ENCODE data around the gene KCNAB1. TPM values are rescaled to one million over a fixed set of nuclear protein-coding genes. Genes with fewer than 3 reads are reported as not detected.
"Not testable (repeated sequence)": the region's sequence is repeated elsewhere in the genome, so short reads cannot be mapped to it uniquely, and the experiment has no call there.

KCNAB1 gene
- total RNA-seq, 1 donor from 2014 or later, result 2.4 TPM

DNA sequence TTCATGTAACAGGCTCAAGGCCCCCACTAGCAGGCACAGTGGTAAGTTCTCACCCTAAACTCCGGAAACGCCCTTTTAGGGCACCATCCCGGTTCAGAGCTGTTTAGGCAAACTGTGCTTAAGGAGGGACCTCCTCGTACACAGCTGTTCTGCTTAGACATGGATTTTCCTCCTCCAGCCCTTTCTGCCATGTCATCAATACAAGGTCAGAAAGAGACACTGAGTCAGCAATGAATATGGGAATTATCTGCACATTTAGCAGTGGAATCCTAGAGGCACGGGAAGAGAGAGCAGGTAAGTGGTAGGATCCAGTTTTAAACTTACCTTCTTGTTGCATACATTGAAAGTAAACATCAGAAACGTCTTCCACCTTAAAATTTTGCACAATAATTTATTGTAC lies 107.3 kb downstream of the KCNAB1 start:
- Histone ChIP-seq H3K27me3 (ENCODE audit: low read depth) (no peaks in the 10 kb centered on the region), H3K36me3 (no peaks in the 10 kb centered on the region), H3K4me1 (no peaks in the 10 kb centered on the region), H3K4me3 (no peak overlapping the region), H3K27ac (replicated peaks) (no peak overlapping the region), H3K9me3 (replicated peaks) (no peaks in the 10 kb centered on the region)
- DNase-seq, result no peak
- TF ChIP-seq, protein P1, sequence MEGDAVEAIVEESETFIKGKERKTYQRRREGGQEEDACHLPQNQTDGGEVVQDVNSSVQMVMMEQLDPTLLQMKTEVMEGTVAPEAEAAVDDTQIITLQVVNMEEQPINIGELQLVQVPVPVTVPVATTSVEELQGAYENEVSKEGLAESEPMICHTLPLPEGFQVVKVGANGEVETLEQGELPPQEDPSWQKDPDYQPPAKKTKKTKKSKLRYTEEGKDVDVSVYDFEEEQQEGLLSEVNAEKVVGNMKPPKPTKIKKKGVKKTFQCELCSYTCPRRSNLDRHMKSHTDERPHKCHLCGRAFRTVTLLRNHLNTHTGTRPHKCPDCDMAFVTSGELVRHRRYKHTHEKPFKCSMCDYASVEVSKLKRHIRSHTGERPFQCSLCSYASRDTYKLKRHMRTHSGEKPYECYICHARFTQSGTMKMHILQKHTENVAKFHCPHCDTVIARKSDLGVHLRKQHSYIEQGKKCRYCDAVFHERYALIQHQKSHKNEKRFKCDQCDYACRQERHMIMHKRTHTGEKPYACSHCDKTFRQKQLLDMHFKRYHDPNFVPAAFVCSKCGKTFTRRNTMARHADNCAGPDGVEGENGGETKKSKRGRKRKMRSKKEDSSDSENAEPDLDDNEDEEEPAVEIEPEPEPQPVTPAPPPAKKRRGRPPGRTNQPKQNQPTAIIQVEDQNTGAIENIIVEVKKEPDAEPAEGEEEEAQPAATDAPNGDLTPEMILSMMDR (IDR thresholded peaks at IDR 0.05; ENCODE audit: borderline replicate concordance), result no peak
- intact Hi-C loops (cut with micrococcal nuclease), result no loop called here

DNA sequence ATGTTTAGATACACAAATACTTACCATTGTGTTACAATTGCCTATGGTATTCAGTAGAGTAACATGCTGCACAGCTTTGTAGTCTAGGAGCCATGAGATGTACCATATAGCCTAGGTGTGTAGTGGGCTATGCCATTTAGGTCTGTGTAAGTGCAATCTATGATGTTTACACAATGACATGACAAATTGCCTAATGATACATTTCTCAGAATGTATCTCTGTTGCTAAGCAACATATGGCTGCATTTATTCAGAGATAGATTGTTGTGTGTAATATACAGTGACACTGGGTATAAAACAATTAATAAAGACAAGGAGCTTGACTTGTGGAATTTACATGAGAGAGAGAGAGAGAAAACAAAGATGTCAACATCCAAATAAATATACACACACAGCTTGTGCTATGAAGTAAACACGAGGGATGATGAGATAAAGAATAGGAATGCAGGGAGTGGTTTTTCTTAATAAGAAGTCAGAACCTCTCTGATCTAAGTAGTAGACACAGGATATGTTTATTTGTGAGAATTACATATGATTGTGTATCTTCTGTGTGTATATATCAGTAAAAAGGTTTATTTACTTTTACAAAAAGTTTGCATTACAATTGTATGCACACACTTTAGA lies 110.0 kb downstream of the KCNAB1 start:
- H3K27ac ChIP-seq (replicated peaks), result no peak overlapping the region
- DNase-seq, result no peak
- TF ChIP-seq, protein P1 (IDR thresholded peaks at IDR 0.05; ENCODE audit: borderline replicate concordance), result no peak
- H3K27me3 ChIP-seq (ENCODE audit: low read depth), result no peaks in the 10 kb centered on the region
- H3K9me3 ChIP-seq (replicated peaks), result no peaks in the 10 kb centered on the region
- H3K36me3 ChIP-seq, result no peaks in the 10 kb centered on the region
- no peaks in the 10 kb centered on the region for H3K4me1 ChIP-seq
- H3K4me3 ChIP-seq, result no peak overlapping the region
- intact Hi-C loops (cut with micrococcal nuclease), result no loop called here

DNA sequence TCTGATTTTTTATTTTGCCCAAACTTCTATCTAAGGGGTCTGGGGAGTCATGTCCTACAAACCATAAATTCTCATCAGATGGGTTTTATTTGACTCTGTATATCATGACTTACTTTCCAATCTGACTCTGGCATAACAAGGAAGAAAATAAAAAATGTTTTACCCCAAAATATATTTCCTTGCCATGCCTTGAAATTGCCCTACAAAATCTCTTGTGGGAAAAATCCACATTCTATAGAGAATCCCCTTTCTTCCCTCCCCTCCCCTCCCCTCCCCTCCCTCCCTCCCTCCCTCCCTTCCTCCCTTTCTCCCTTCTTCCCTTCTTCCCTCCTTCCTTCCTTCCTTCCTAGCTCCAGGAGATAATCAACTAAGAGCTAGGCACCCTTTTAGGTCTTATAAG lies 110.8 kb downstream of the KCNAB1 start:
- DNase-seq; H3K4me1 ChIP-seq; intact Hi-C loops (cut with micrococcal nuclease); H3K27me3 ChIP-seq (ENCODE audit: low read depth); H3K4me3 ChIP-seq; H3K9me3 ChIP-seq (replicated peaks); H3K27ac ChIP-seq (replicated peaks); H3K36me3 ChIP-seq: not testable (repeated sequence)

DNA sequence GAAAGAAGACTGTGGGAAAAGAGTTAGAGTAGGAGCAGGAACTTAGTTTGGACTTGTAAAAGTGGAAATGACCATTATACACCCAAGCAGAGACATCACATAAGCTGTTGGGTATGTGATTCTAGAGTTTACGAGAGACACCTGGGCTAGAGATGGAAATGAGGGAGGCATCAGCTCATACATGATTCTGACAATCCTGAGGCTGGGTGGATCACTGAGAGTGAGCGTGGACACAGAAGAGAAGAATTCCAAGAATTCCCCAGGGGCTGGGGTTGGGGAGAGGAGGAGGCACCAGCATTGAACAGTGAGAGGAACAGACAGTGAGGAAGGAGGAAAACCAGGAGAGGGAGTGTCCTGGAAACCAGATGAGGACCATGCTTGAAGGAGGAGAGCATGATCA lies 113.5 kb downstream of the KCNAB1 start:
- no peak for DNase-seq
- H3K4me1 ChIP-seq, result no peaks in the 10 kb centered on the region
- intact Hi-C loops (cut with micrococcal nuclease), result no loop called here
- no peaks in the 10 kb centered on the region for H3K27me3 ChIP-seq (ENCODE audit: low read depth)
- H3K36me3 ChIP-seq, result no peaks in the 10 kb centered on the region
- H3K27ac ChIP-seq (replicated peaks), result no peak overlapping the region
- TF ChIP-seq, protein P1 (IDR thresholded peaks at IDR 0.05; ENCODE audit: borderline replicate concordance), result no peak
- no peak overlapping the region for H3K4me3 ChIP-seq
- no peaks in the 10 kb centered on the region for H3K9me3 ChIP-seq (replicated peaks)

DNA sequence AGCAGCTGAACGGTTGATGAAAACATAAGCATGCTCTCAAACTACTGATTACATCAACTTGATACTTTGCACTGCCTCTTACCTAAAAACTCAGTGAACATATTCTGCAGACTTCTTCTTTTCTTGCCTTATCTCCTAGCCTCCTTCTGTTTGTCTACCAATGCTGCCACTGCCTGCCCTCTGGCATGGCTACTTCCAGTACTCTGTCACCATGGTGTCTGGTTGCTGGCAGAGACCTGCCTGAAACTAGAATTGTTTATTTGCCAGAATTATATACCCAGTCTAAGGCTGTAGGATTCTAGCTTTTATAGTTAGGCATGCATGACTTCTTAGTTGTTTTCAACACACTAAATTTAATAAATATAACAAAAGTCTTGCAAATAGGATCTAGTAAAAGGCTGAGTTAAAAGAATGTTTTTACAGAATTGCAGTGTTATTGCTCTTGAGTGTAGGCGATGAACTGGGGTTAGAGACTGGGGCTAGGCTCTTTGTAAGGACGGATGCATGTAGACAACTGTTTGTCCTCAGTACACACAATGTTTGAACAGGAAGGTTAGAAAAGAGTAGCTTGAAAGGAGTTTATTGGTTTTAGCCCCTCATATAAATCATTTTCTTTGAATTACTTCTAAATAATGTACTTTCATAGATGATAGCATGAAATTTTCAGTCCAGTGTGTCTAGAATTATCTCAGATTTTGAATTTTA lies 116.3 kb downstream of the KCNAB1 start:
- Histone ChIP-seq H3K27ac (replicated peaks) (no peak overlapping the region), H3K4me3 (no peak overlapping the region), H3K9me3 (replicated peaks) (no peaks in the 10 kb centered on the region), H3K4me1 (no peaks in the 10 kb centered on the region), H3K27me3 (ENCODE audit: low read depth) (no peaks in the 10 kb centered on the region), H3K36me3 (no peaks in the 10 kb centered on the region)
- TF ChIP-seq, protein P1 (IDR thresholded peaks at IDR 0.05; ENCODE audit: borderline replicate concordance), result no peak
- DNase-seq, result no peak
- intact Hi-C loops (cut with micrococcal nuclease), result no loop called here

DNA sequence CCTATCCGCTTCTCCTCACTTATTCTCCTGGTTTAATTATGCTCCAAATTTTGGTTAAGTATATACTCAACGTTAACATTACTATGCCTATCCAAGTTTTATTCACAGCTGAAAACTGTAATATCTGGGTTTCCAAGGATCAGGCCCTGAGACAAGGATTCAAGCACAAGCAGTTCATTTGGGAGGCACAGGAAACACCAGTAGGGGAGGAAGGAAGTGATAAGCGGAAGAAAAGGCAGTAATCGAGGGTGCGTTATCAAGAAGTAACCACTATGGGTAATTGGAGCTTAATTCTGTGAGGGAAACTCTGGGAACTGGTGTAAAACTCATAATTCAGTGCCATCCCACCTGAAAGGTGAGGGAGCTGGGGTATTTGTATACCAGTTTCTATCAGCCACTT lies 120.3 kb downstream of the KCNAB1 start:
- Histone ChIP-seq H3K9me3 (replicated peaks) (no peaks in the 10 kb centered on the region), H3K4me1 (no peaks in the 10 kb centered on the region), H3K36me3 (no peaks in the 10 kb centered on the region), H3K4me3 (no peak overlapping the region), H3K27me3 (ENCODE audit: low read depth) (no peaks in the 10 kb centered on the region), H3K27ac (replicated peaks) (no peak overlapping the region)
- DNase-seq, result no peak
- intact Hi-C loops (cut with micrococcal nuclease), result no loop called here
- TF ChIP-seq, protein P1 (IDR thresholded peaks at IDR 0.05; ENCODE audit: borderline replicate concordance), result no peak
